ENCODE results near the gene FADS2.

- TF ChIP-seq, protein P1, sequence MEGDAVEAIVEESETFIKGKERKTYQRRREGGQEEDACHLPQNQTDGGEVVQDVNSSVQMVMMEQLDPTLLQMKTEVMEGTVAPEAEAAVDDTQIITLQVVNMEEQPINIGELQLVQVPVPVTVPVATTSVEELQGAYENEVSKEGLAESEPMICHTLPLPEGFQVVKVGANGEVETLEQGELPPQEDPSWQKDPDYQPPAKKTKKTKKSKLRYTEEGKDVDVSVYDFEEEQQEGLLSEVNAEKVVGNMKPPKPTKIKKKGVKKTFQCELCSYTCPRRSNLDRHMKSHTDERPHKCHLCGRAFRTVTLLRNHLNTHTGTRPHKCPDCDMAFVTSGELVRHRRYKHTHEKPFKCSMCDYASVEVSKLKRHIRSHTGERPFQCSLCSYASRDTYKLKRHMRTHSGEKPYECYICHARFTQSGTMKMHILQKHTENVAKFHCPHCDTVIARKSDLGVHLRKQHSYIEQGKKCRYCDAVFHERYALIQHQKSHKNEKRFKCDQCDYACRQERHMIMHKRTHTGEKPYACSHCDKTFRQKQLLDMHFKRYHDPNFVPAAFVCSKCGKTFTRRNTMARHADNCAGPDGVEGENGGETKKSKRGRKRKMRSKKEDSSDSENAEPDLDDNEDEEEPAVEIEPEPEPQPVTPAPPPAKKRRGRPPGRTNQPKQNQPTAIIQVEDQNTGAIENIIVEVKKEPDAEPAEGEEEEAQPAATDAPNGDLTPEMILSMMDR (IDR thresholded peaks at IDR 0.05), result no peak
- TF ChIP-seq POLR2A (IDR thresholded peaks at IDR 0.05), result no peak
Observed at GRCh38 chr11:61851113-61851899, 23.2 kb downstream of the FADS2 start.
